ENCODE measurements around the gene NLGN3. TPM values are rescaled to one million over a fixed set of nuclear protein-coding genes. Genes with fewer than 3 reads are reported as not detected.

NLGN3 gene
- total RNA-seq, 2 experiments from 2014 or later, result 0.41 to 0.58 TPM

- peaks cover 15% of the 10 kb centered on the region for H3K4me1 Mint-ChIP-seq
- no peak overlapping the region for H3K27ac Mint-ChIP-seq
- peaks cover 9% of the 10 kb centered on the region for H3K36me3 Mint-ChIP-seq
- no peaks in the 10 kb centered on the region for H3K27me3 Mint-ChIP-seq
- H3K9me3 Mint-ChIP-seq, result no peaks in the 10 kb centered on the region
- no peak overlapping the region for H3K4me3 Mint-ChIP-seq
- no peak for DNase-seq
Measured at GRCh38 chrX:71199252-71200008, 54.8 kb downstream of the NLGN3 start.

- no peak overlapping the region for H3K27ac Mint-ChIP-seq
- no peaks in the 10 kb centered on the region for H3K36me3 Mint-ChIP-seq
- no peaks in the 10 kb centered on the region for H3K4me1 Mint-ChIP-seq
- H3K4me3 Mint-ChIP-seq, result no peak overlapping the region
- DNase-seq, result no peak
- no peaks in the 10 kb centered on the region for H3K27me3 Mint-ChIP-seq
- H3K9me3 Mint-ChIP-seq, result no peaks in the 10 kb centered on the region
Measured at GRCh38 chrX:71210816-71211215, 66.2 kb downstream of the NLGN3 start.

GRCh38 chrX:71212536-71212935 is 67.9 kb downstream of the NLGN3 start:
- DNase-seq, result no peak
- Mint-ChIP-seq H3K36me3 (no peaks in the 10 kb centered on the region), H3K4me1 (peaks cover 3% of the 10 kb centered on the region), H3K27me3 (no peaks in the 10 kb centered on the region), H3K27ac (no peak overlapping the region), H3K9me3 (no peaks in the 10 kb centered on the region), H3K4me3 (no peak overlapping the region)

- H3K4me1 Mint-ChIP-seq, result peaks cover 3% of the 10 kb centered on the region
- no peak overlapping the region for H3K27ac Mint-ChIP-seq
- DNase-seq, result no peak
- no peaks in the 10 kb centered on the region for H3K9me3 Mint-ChIP-seq
- H3K27me3 Mint-ChIP-seq, result no peaks in the 10 kb centered on the region
- H3K4me3 Mint-ChIP-seq, result no peak overlapping the region
- H3K36me3 Mint-ChIP-seq, result no peaks in the 10 kb centered on the region
Measured at GRCh38 chrX:71214152-71214551, 69.5 kb downstream of the NLGN3 start.

GRCh38 chrX:71214604-71215337 is 70.1 kb downstream of the NLGN3 start:
- Mint-ChIP-seq H3K9me3 (no peaks in the 10 kb centered on the region), H3K27ac (no peak overlapping the region), H3K36me3 (no peaks in the 10 kb centered on the region), H3K4me1 (peaks cover 3% of the 10 kb centered on the region), H3K27me3 (no peaks in the 10 kb centered on the region), H3K4me3 (no peak overlapping the region)
- DNase-seq, result no peak

GRCh38 chrX:71215338-71215912 is 70.8 kb downstream of the NLGN3 start:
- no peak for DNase-seq
- Mint-ChIP-seq H3K36me3 (no peaks in the 10 kb centered on the region), H3K27ac (no peak overlapping the region), H3K4me1 (peaks cover 3% of the 10 kb centered on the region), H3K9me3 (no peaks in the 10 kb centered on the region), H3K4me3 (no peak overlapping the region), H3K27me3 (no peaks in the 10 kb centered on the region)

GRCh38 chrX:71216485-71216884 is 71.8 kb downstream of the NLGN3 start:
- no peaks in the 10 kb centered on the region for H3K9me3 Mint-ChIP-seq
- peaks cover 3% of the 10 kb centered on the region for H3K4me1 Mint-ChIP-seq
- no peak for DNase-seq
- no peak overlapping the region for H3K4me3 Mint-ChIP-seq
- H3K36me3 Mint-ChIP-seq, result no peaks in the 10 kb centered on the region
- H3K27me3 Mint-ChIP-seq, result no peaks in the 10 kb centered on the region
- H3K27ac Mint-ChIP-seq, result no peak overlapping the region

- Mint-ChIP-seq H3K4me3 (no peak overlapping the region), H3K27ac (no peak overlapping the region), H3K36me3 (no peaks in the 10 kb centered on the region), H3K27me3 (no peaks in the 10 kb centered on the region), H3K9me3 (no peaks in the 10 kb centered on the region), H3K4me1 (peaks cover 3% of the 10 kb centered on the region)
- no peak for DNase-seq
Measured at GRCh38 chrX:71217298-71217697, 72.7 kb downstream of the NLGN3 start.

Other genes with a start within 250 kb of the NLGN3 start
- not detected for gene TEX11, start 236.1 kb upstream of the NLGN3 start, total RNA-seq
- gene SLC7A3, start 213.7 kb upstream of the NLGN3 start, total RNA-seq, result 1 to 10 TPM; 2.9 to 3.0 TPM
- 10 to 100 TPM; 44.4 to 44.8 TPM for gene SNX12, start 76.5 kb upstream of the NLGN3 start, total RNA-seq
- gene FOXO4, start 49.0 kb upstream of the NLGN3 start, total RNA-seq, result 1 to 10 TPM; 6.0 to 7.8 TPM
- 10 to 100 TPM in 1 of 2 experiments, 1 to 10 TPM in 1; 6.7 to 10.4 TPM for gene CXorf65, start 38.1 kb upstream of the NLGN3 start, total RNA-seq
- gene IL2RG, start 33.3 kb upstream of the NLGN3 start, total RNA-seq, result 100 to 1,000 TPM; 231 to 241 TPM
- 10 to 100 TPM; 43.4 to 46.4 TPM for gene MED12, start 26.2 kb upstream of the NLGN3 start, total RNA-seq
- gene GJB1, start 78.4 kb downstream of the NLGN3 start, total RNA-seq, result not detected
- 10 to 100 TPM; 22.9 to 25.1 TPM for gene ZMYM3, start 109.3 kb downstream of the NLGN3 start, total RNA-seq
- gene NONO, start 138.8 kb downstream of the NLGN3 start, total RNA-seq, result 100 to 1,000 TPM; 521 to 536 TPM
- gene ITGB1BP2, start 156.9 kb downstream of the NLGN3 start, total RNA-seq, result 1 to 10 TPM; 4.9 to 5.6 TPM
- 10 to 100 TPM; 30.5 to 30.7 TPM for gene TAF1, start 221.5 kb downstream of the NLGN3 start, total RNA-seq

All from activated naive CD8-positive, alpha-beta T cell treated with anti-CD3 and anti-CD28 coated beads for 36 hours (primary cell).